HEK293 (cell line): ENCODE results near the gene SLC8A3.

ENCODE experiments used
- CTCF ChIA-PET: fragments of 350-600 bp; formaldehyde crosslinking; extraction: SDS; loops from one replicate; lab custom pipeline; 2021; ENCODE audit warnings: antibody characterized with exemption; lab: Yijun Ruan, JAX
- POLR2A ChIA-PET: fragments of 300-600 bp; formaldehyde crosslinking; extraction: SDS; loops from one replicate; lab custom pipeline; 2020; ENCODE audit warnings: antibody characterized with exemption, inconsistent platforms; lab: Yijun Ruan, JAX
- H3K27ac ChIP-seq: fragments of 200-500 bp; sonication (Bioruptor generic); 2 replicates; pipeline ENCODE4 v1.5.1; 2014; ENCODE audit warnings: low read depth, low read length, control low read depth, inconsistent platforms; ENCODE audit errors: extremely low read depth
- H3K36me3 ChIP-seq, 2 experiments: fragments of 200-500 bp in 1 of 2; sonication (Bioruptor generic) in 1 of 2; 1 replicate in 1 of 2; 2 replicates in 1 of 2; pipeline ENCODE4 v1.5.1; 2014 to 2017; ENCODE audit warnings: inconsistent platforms in 2 of 2, low read length in 2 of 2; ENCODE audit not compliant: control insufficient read depth in 2 of 2, insufficient read depth in 1 of 2
- H3K4me1 ChIP-seq: fragments of 200-500 bp; sonication (Bioruptor generic); 2 replicates; pipeline ENCODE4 v1.5.1; 2014; ENCODE audit warnings: mild to moderate bottlenecking, low read length, inconsistent platforms; ENCODE audit not compliant: control insufficient read depth, insufficient read depth
- H3K4me3 ChIP-seq: 2 replicates; pipeline ENCODE4 v1.5.1; 2011; ENCODE audit warnings: low read depth, mild to moderate bottlenecking, control low read depth, low read length, moderate library complexity
- H3K9me3 ChIP-seq: fragments of 200-500 bp; sonication (Bioruptor generic); 2 replicates; pipeline ENCODE4 v1.5.1; 2014; ENCODE audit warnings: low read depth, low read length, inconsistent platforms; ENCODE audit not compliant: control insufficient read depth, insufficient read depth
- GLI2 ChIP-seq: fragments of 450-650 bp; formaldehyde crosslinking; IDR thresholded peaks from 2 replicates; pipeline ENCODE4; 2017; ENCODE audit warnings: missing biosample characterization, missing genetic modification characterization, low read depth, borderline replicate concordance
- KLF9 ChIP-seq: fragments of 450-650 bp; formaldehyde crosslinking; IDR thresholded peaks from 2 replicates; pipeline ENCODE4 v1.5.1; 2016; ENCODE audit warnings: missing biosample characterization, missing genetic modification characterization, low read depth
- OVOL3 ChIP-seq: fragments of 450-650 bp; formaldehyde crosslinking; IDR thresholded peaks from 2 replicates; pipeline ENCODE4 v1.5.1; 2016; ENCODE audit warnings: missing biosample characterization, missing genetic modification characterization
- SETDB1 ChIP-seq: IDR thresholded peaks from one replicate; pipeline ENCODE4 v1.6.1; 2017; ENCODE audit warnings: mild to moderate bottlenecking, low read length, moderate library complexity, mixed read lengths; ENCODE audit not compliant: insufficient read length
- SP7 ChIP-seq: fragments of 450-650 bp; formaldehyde crosslinking; IDR thresholded peaks from 2 replicates; pipeline ENCODE4 v1.5.1; 2016; ENCODE audit warnings: missing biosample characterization, missing genetic modification characterization
- TCF7L2 ChIP-seq: IDR thresholded peaks from 2 replicates; pipeline ENCODE4 v1.6.1; 2011; ENCODE audit warnings: low read depth, mild to moderate bottlenecking, inconsistent platforms, low read length, moderate library complexity, borderline replicate concordance
- WT1 ChIP-seq: fragments of 450-650 bp; formaldehyde crosslinking; IDR thresholded peaks from 2 replicates; pipeline ENCODE4 v1.5.1; 2016; ENCODE audit warnings: missing biosample characterization, missing genetic modification characterization
- YY1 ChIP-seq: fragments of 450-650 bp; formaldehyde crosslinking; IDR thresholded peaks from 2 replicates; pipeline ENCODE4 v1.5.1; 2018; ENCODE audit warnings: missing biosample characterization, missing genetic modification characterization
- YY2 ChIP-seq: fragments of 450-650 bp; formaldehyde crosslinking; IDR thresholded peaks from 2 replicates; pipeline ENCODE4 v1.5.1; 2016; ENCODE audit warnings: missing biosample characterization, missing genetic modification characterization
- ZBTB21 ChIP-seq: fragments of 450-650 bp; formaldehyde crosslinking; IDR thresholded peaks from 2 replicates; pipeline ENCODE4 v1.5.1; 2017; ENCODE audit warnings: missing biosample characterization, missing genetic modification characterization
- ZNF146 ChIP-seq: fragments of 450-650 bp; formaldehyde crosslinking; IDR thresholded peaks from 2 replicates; pipeline ENCODE4 v1.5.1; 2016; ENCODE audit warnings: missing biosample characterization, missing genetic modification characterization
- ZNF169 ChIP-seq: fragments of 450-650 bp; formaldehyde crosslinking; IDR thresholded peaks from 2 replicates; pipeline ENCODE4 v1.5.1; 2016; ENCODE audit warnings: missing biosample characterization, missing genetic modification characterization
- ZNF2 ChIP-seq: fragments of 450-650 bp; formaldehyde crosslinking; IDR thresholded peaks from 2 replicates; pipeline ENCODE4 v1.5.1; 2016; ENCODE audit warnings: missing biosample characterization, missing genetic modification characterization
- ZNF248 ChIP-seq: fragments of 450-650 bp; formaldehyde crosslinking; IDR thresholded peaks from 2 replicates; pipeline ENCODE4 v1.5.1; 2017; ENCODE audit warnings: missing biosample characterization, missing genetic modification characterization
- ZNF266 ChIP-seq: fragments of 450-650 bp; formaldehyde crosslinking; IDR thresholded peaks from 2 replicates; pipeline ENCODE4 v1.5.1; 2016; ENCODE audit warnings: missing biosample characterization, missing genetic modification characterization, low read depth
- ZNF391 ChIP-seq: fragments of 450-650 bp; formaldehyde crosslinking; IDR thresholded peaks from 2 replicates; pipeline ENCODE4 v1.5.1; 2016; ENCODE audit warnings: low read depth, missing biosample characterization, missing genetic modification characterization, borderline replicate concordance
- ZNF423 ChIP-seq: fragments of 450-650 bp; formaldehyde crosslinking; IDR thresholded peaks from 2 replicates; pipeline ENCODE4 v1.5.1; 2016; ENCODE audit warnings: missing biosample characterization, missing genetic modification characterization
- ZNF510 ChIP-seq: fragments of 450-650 bp; formaldehyde crosslinking; IDR thresholded peaks from 2 replicates; pipeline ENCODE4 v1.5.1; 2018; ENCODE audit warnings: mild to moderate bottlenecking, missing genetic modification characterization, missing biosample characterization; ENCODE audit not compliant: insufficient replicate concordance
- ZNF596 ChIP-seq: fragments of 450-650 bp; IDR thresholded peaks from 2 replicates; pipeline ENCODE4 v1.5.0; 2018; ENCODE audit warnings: missing biosample characterization, mild to moderate bottlenecking, missing genetic modification characterization, moderate library complexity
- ZNF623 ChIP-seq: fragments of 450-650 bp; formaldehyde crosslinking; IDR thresholded peaks from 2 replicates; pipeline ENCODE4 v1.5.1; 2016; ENCODE audit warnings: missing biosample characterization, missing genetic modification characterization
- ZNF658 ChIP-seq: fragments of 450-650 bp; formaldehyde crosslinking; IDR thresholded peaks from 2 replicates; pipeline ENCODE4; 2016; ENCODE audit warnings: missing biosample characterization, missing genetic modification characterization
- ZNF670 ChIP-seq: fragments of 450-650 bp; formaldehyde crosslinking; IDR thresholded peaks from 2 replicates; pipeline ENCODE4 v1.5.1; 2016; ENCODE audit warnings: missing biosample characterization, missing genetic modification characterization, low read depth
- ZNF768 ChIP-seq: fragments of 450-650 bp; formaldehyde crosslinking; IDR thresholded peaks from 2 replicates; pipeline ENCODE4 v1.5.1; 2018; ENCODE audit warnings: missing biosample characterization, mild to moderate bottlenecking, missing genetic modification characterization
- ZNF843 ChIP-seq: fragments of 450-650 bp; formaldehyde crosslinking; IDR thresholded peaks from 2 replicates; pipeline ENCODE4 v1.5.1; 2016; ENCODE audit warnings: missing biosample characterization, missing genetic modification characterization
- TF ChIP-seq, protein P1 (sequence below): fragments of 450-650 bp; formaldehyde crosslinking; IDR thresholded peaks from 2 replicates; pipeline ENCODE4 v1.5.1; 2016; ENCODE audit warnings: missing biosample characterization, missing genetic modification characterization
- TF ChIP-seq, protein P2 (sequence below): fragments of 450-650 bp; formaldehyde crosslinking; IDR thresholded peaks from 2 replicates; pipeline ENCODE4 v1.5.1; 2016; ENCODE audit warnings: missing biosample characterization, missing genetic modification characterization
- TF ChIP-seq, protein P3 (sequence below): fragments of 450-650 bp; formaldehyde crosslinking; IDR thresholded peaks from 2 replicates; pipeline ENCODE4 v1.5.1; 2016; ENCODE audit warnings: missing biosample characterization, missing genetic modification characterization
- TF ChIP-seq, protein P4 (sequence below): fragments of 450-650 bp; formaldehyde crosslinking; IDR thresholded peaks from 2 replicates; pipeline ENCODE4 v1.5.0; 2017; ENCODE audit warnings: missing biosample characterization, missing genetic modification characterization, borderline replicate concordance

The SLC8A3 gene

DNA sequence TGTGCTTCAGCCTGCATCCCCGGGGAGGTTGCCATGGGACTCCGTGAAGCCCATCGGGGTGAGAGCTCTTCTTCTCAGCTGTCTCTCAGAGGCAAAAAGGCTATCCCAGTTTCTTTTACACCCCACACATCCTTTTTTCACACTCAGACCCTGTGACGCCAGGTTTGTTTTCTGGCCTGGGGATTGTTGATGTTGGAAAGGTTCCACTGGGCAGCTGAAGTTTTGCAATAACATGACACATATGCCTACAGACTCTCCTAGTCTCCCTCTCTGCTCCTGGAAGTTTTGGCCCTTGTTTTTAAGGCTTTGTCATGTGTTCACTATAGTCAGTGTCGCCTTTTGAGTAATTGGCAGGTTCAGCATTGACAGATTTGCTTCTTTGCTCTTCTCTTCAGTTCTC is 190.9 kb downstream of the SLC8A3 start:
- peaks cover 0 to 6% of the 10 kb centered on the region in 2 experiments; a peak in 1 of 3 replicates for H3K36me3 ChIP-seq
- peak overlapping the region; percentile 80 for H3K27ac ChIP-seq
- no peaks in the 10 kb centered on the region for H3K9me3 ChIP-seq
- peaks cover 40% of the 10 kb centered on the region for H3K4me1 ChIP-seq
- CTCF ChIA-PET, result interaction anchor here (0.6 to 3.2 kb wide), 2 partner anchors 15 to 130 kb away, joined by 5 to 17 read pairs; no protein-coding TSS in a partner anchor
- POLR2A ChIA-PET, result no interaction called here
- no peak overlapping the region for H3K4me3 ChIP-seq
- TF ChIP-seq SETDB1 (no peak), ZNF248 (tag by site-specific recombination) (no peak), ZBTB21 (tag by site-specific recombination) (no peak; the same call in 1 of the 2 replicates), ZNF169 (tag by site-specific recombination) (no peak), ZNF146 (no peak), OVOL3 (no peak), YY1 (tag by site-specific recombination) (no peak), TCF7L2 (no peak), GLI2 (tag by site-specific recombination) (no peak), ZNF670 (tag by site-specific recombination) (no peak), ZNF266 (tag by site-specific recombination) (no peak), ZNF623 (no peak), YY2 (tag by site-specific recombination) (no peak), ZNF768 (tag by site-specific recombination) (no peak), ZNF510 (no peak), ZNF658 (tag by site-specific recombination) (no peak), ZNF596 (tag by site-specific recombination) (no peak), SP7 (peak; percentile 79), WT1 (tag by site-specific recombination) (peak; percentile 71), ZNF391 (no peak), ZNF843 (tag by site-specific recombination) (0 out of 2 replicates have a peak, but pooled peaks have one; percentile 33), ZNF2 (tag by site-specific recombination) (no peak), ZNF423 (tag by site-specific recombination) (no peak), KLF9 (no peak)
- TF ChIP-seq, protein P1, sequence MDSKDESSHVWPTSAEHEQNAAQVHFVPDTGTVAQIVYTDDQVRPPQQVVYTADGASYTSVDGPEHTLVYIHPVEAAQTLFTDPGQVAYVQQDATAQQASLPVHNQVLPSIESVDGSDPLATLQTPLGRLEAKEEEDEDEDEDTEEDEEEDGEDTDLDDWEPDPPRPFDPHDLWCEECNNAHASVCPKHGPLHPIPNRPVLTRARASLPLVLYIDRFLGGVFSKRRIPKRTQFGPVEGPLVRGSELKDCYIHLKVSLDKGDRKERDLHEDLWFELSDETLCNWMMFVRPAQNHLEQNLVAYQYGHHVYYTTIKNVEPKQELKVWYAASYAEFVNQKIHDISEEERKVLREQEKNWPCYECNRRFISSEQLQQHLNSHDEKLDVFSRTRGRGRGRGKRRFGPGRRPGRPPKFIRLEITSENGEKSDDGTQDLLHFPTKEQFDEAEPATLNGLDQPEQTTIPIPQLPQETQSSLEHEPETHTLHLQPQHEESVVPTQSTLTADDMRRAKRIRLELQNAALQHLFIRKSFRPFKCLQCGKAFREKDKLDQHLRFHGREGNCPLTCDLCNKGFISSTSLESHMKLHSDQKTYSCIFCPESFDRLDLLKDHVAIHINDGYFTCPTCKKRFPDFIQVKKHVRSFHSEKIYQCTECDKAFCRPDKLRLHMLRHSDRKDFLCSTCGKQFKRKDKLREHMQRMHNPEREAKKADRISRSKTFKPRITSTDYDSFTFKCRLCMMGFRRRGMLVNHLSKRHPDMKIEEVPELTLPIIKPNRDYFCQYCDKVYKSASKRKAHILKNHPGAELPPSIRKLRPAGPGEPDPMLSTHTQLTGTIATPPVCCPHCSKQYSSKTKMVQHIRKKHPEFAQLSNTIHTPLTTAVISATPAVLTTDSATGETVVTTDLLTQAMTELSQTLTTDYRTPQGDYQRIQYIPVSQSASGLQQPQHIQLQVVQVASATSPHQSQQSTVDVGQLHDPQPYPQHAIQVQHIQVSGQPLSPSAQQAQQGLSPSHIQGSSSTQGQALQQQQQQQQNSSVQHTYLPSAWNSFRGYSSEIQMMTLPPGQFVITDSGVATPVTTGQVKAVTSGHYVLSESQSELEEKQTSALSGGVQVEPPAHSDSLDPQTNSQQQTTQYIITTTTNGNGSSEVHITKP (tag by site-specific recombination), result peak; percentile 53
- TF ChIP-seq, protein P2, sequence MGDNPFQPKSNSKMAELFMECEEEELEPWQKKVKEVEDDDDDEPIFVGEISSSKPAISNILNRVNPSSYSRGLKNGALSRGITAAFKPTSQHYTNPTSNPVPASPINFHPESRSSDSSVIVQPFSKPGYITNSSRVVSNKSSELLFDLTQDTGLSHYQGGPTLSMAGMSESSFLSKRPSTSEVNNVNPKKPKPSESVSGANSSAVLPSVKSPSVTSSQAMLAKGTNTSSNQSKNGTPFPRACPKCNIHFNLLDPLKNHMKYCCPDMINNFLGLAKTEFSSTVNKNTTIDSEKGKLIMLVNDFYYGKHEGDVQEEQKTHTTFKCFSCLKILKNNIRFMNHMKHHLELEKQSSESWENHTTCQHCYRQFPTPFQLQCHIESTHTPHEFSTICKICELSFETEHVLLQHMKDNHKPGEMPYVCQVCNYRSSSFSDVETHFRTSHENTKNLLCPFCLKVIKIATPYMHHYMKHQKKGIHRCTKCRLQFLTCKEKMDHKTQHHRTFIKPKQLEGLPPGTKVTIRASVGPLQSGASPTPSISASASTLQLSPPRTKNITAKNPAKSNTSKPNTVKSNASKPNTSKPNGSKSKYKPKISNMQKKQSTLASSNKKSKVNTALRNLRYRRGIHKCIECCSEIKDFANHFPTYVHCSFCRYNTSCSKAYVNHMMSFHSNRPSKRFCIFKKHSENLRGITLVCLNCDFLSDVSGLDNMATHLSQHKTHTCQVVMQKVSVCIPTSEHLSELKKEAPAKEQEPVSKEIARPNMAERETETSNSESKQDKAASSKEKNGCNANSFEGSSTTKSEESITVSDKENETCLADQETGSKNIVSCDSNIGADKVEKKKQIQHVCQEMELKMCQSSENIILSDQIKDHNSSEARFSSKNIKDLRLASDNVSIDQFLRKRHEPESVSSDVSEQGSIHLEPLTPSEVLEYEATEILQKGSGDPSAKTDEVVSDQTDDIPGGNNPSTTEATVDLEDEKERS, result no peak
- TF ChIP-seq, protein P3, sequence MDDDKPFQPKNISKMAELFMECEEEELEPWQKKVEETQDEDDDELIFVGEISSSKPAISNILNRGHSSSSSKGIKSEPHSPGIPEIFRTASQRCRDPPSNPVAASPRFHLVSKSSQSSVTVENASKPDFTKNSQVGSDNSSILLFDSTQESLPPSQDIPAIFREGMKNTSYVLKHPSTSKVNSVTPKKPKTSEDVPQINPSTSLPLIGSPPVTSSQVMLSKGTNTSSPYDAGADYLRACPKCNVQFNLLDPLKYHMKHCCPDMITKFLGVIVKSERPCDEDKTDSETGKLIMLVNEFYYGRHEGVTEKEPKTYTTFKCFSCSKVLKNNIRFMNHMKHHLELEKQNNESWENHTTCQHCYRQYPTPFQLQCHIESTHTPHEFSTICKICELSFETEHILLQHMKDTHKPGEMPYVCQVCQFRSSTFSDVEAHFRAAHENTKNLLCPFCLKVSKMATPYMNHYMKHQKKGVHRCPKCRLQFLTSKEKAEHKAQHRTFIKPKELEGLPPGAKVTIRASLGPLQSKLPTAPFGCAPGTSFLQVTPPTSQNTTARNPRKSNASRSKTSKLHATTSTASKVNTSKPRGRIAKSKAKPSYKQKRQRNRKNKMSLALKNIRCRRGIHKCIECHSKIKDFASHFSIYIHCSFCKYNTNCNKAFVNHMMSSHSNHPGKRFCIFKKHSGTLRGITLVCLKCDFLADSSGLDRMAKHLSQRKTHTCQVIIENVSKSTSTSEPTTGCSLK (tag by site-specific recombination), result no peak
- TF ChIP-seq, protein P4, sequence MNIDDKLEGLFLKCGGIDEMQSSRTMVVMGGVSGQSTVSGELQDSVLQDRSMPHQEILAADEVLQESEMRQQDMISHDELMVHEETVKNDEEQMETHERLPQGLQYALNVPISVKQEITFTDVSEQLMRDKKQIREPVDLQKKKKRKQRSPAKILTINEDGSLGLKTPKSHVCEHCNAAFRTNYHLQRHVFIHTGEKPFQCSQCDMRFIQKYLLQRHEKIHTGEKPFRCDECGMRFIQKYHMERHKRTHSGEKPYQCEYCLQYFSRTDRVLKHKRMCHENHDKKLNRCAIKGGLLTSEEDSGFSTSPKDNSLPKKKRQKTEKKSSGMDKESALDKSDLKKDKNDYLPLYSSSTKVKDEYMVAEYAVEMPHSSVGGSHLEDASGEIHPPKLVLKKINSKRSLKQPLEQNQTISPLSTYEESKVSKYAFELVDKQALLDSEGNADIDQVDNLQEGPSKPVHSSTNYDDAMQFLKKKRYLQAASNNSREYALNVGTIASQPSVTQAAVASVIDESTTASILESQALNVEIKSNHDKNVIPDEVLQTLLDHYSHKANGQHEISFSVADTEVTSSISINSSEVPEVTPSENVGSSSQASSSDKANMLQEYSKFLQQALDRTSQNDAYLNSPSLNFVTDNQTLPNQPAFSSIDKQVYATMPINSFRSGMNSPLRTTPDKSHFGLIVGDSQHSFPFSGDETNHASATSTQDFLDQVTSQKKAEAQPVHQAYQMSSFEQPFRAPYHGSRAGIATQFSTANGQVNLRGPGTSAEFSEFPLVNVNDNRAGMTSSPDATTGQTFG, result no peak
